GM19240 (cell line): ENCODE data around the gene TNS1.

Source experiments
- DNase-seq: peaks from one replicate; pipeline ENCODE4 v3.0.0; 2011; ENCODE audit warnings: low spot score; ENCODE audit not compliant: insufficient read length

TNS1 gene

GRCh38 chr2:217799563-217800432, 203.0 kb downstream of the TNS1 start:
- DNase-seq, result no peak

- no peak for DNase-seq
Observed at GRCh38 chr2:217798743-217799562, 203.8 kb downstream of the TNS1 start.

GRCh38 chr2:217798191-217798590, 204.6 kb downstream of the TNS1 start:
- DNase-seq, result no peak

- no peak for DNase-seq
Observed at GRCh38 chr2:217797661-217798069, 205.1 kb downstream of the TNS1 start.

- no peak for DNase-seq
Observed at GRCh38 chr2:217797165-217797564, 205.6 kb downstream of the TNS1 start.

- DNase-seq, result no peak
Observed at GRCh38 chr2:217795706-217796465, 206.9 kb downstream of the TNS1 start.

GRCh38 chr2:217795067-217795466, 207.7 kb downstream of the TNS1 start:
- DNase-seq, result no peak

GRCh38 chr2:217794133-217794986, 208.4 kb downstream of the TNS1 start:
- DNase-seq, result no peak

- DNase-seq, result no peak
Observed at GRCh38 chr2:217793566-217794132, 209.1 kb downstream of the TNS1 start.

GRCh38 chr2:217792626-217793527, 209.9 kb downstream of the TNS1 start:
- DNase-seq, result no peak

GRCh38 chr2:217791551-217791950, 211.2 kb downstream of the TNS1 start:
- no peak for DNase-seq

- DNase-seq, result no peak
Observed at GRCh38 chr2:217790681-217791392, 212.0 kb downstream of the TNS1 start.

GRCh38 chr2:217790195-217790594, 212.6 kb downstream of the TNS1 start:
- no peak for DNase-seq

GRCh38 chr2:217789736-217790181, 213.0 kb downstream of the TNS1 start:
- no peak for DNase-seq

- DNase-seq, result peak; percentile 42
Observed at GRCh38 chr2:217789003-217789735, 213.6 kb downstream of the TNS1 start.

- no peak for DNase-seq
Observed at GRCh38 chr2:217788669-217789002, 214.2 kb downstream of the TNS1 start.

GRCh38 chr2:217787160-217787877, 215.5 kb downstream of the TNS1 start:
- DNase-seq, result no peak
